Measurements from ENCODE around the gene FBN1. TPM values are rescaled to one million over a fixed set of nuclear protein-coding genes. Genes with fewer than 3 reads are reported as not detected.

The FBN1 gene
- total and polyA plus RNA-seq, 2 donors (not counting 3 experiments of a cell fraction or from before 2014, with no cell fraction given), result 107 to 111 TPM

- intact Hi-C loops (cut with micrococcal nuclease), result no loop called here
- H3K27me3 ChIP-seq (ENCODE audit: control insufficient read depth in 2 of 2, insufficient read depth in 2 of 2, low read length in 2 of 2), result no peaks in the 10 kb centered on the region
- peaks cover 4% of the 10 kb centered on the region for H3K4me1 ChIP-seq (ENCODE audit: control insufficient read depth, extremely low read depth, insufficient read depth, low read length)
- no TSS peak for BruUV-seq (replicated peaks)
- FAIRE-seq, result no peak
- TF ChIP-seq CTCF (IDR thresholded peaks at IDR 0.05; ENCODE audit: extremely low read depth in 1 of 2, insufficient read depth in 1 of 2, low read depth in 1 of 2, low read length in 2 of 2), result no peak
- TF ChIP-seq GATA2 (IDR thresholded peaks at IDR 0.05; ENCODE audit: insufficient read depth, insufficient read length, low read depth, low read length), result no peak
- TF ChIP-seq MAX (IDR thresholded peaks at IDR 0.05; ENCODE audit: insufficient read depth, insufficient read length), result no peak
- TF ChIP-seq FOS (IDR thresholded peaks at IDR 0.05; ENCODE audit: borderline replicate concordance, insufficient read depth, low read length), result no peak
- no peak for TF ChIP-seq POLR2A (IDR thresholded peaks at IDR 0.05; ENCODE audit: low read depth, low read length)
- TF ChIP-seq MYC (IDR thresholded peaks at IDR 0.05; ENCODE audit: low read depth, low read length), result no peak
- no peak for TF ChIP-seq POLR2AphosphoS5 (IDR thresholded peaks at IDR 0.05; ENCODE audit: insufficient read depth, low read depth, low read length)
- TF ChIP-seq EZH2 (IDR thresholded peaks at IDR 0.05; ENCODE audit: borderline replicate concordance, low read depth, low read length, severe bottlenecking), result no peak
- H3K27ac ChIP-seq (ENCODE audit: insufficient read depth, low read depth, low read length), result no peak overlapping the region
- H3K36me3 ChIP-seq (ENCODE audit: control insufficient read depth in 2 of 2, extremely low read depth in 1 of 2, insufficient read depth in 2 of 2, low read length in 2 of 2), result peaks cover 17 to 48% of the 10 kb centered on the region in 2 experiments
- H3K9me1 ChIP-seq (replicated peaks; ENCODE audit: control insufficient read depth, extremely low read depth, insufficient read depth, low read length), result no peaks in the 10 kb centered on the region
- POLR2A ChIA-PET, result no interaction called here
- no peak for DNase-seq (ENCODE audit: low read depth, low spot score)
- dilution Hi-C loops (cut with MboI; ENCODE audit: extremely low pct_ligation_motif_present, low sequenced_read_pairs), result no loop called here
- no peaks in the 10 kb centered on the region for H4K20me1 ChIP-seq (replicated peaks; ENCODE audit: control insufficient read depth, extremely low read depth, insufficient read depth, low read length)
- no peak overlapping the region for H3K4me3 ChIP-seq (replicated peaks in 1 of 3; ENCODE audit: insufficient read depth in 1 of 3, low read depth in 1 of 3, low read length in 3 of 3)
- CTCF ChIA-PET, result interaction anchor here (2.0 kb wide), 1 partner anchor 12 kb away, joined by 5 read pairs; no protein-coding TSS in a partner anchor
- no peak overlapping the region for H3K4me2 ChIP-seq (ENCODE audit: insufficient read depth, low read length)
- H3K9me3 ChIP-seq (replicated peaks; ENCODE audit: control insufficient read depth, insufficient read depth, low read length), result no peaks in the 10 kb centered on the region
- no peak overlapping the region for H2AFZ ChIP-seq (ENCODE audit: low read depth, low read length)
- H3K9ac ChIP-seq (replicated peaks; ENCODE audit: extremely low read depth, insufficient read depth, low read length), result no peak overlapping the region
- H3K79me2 ChIP-seq (ENCODE audit: control insufficient read depth, insufficient read depth, low read length), result no peaks in the 10 kb centered on the region
Measured at GRCh38 chr15:48467801-48468200, 177.7 kb downstream of the FBN1 start.

Measured in endothelial cell of umbilical vein (primary cell).